IMR-90 (cell line): Measurements from ENCODE around the gene PRM2. TPM values are rescaled to one million over a fixed set of nuclear protein-coding genes. Genes with fewer than 3 reads are reported as not detected.

ENCODE experiments used
- ATAC-seq: fragments of 200-7000 bp; cut with Tn5 transposase; 2 replicates; pipeline ENCODE4 v1.9.1; 2020; ENCODE audit warnings: low read depth, mild to moderate bottlenecking, moderate library complexity
- BruUV-seq: library from RNA; stranded (reverse); fragments of 400-500 nt; replicated peaks from 2 replicates; lab custom pipeline; 2021; lab: Mats Ljungman, UMichigan
- CTCF ChIA-PET: fragments of 300-600 bp; formaldehyde crosslinking; extraction: SDS; loops from one replicate; lab custom pipeline; 2021; ENCODE audit warnings: antibody characterized with exemption; lab: Yijun Ruan, JAX
- POLR2A ChIA-PET: fragments of 300-600 bp; sonication (Branson Sonifier 250); formaldehyde crosslinking; loops from one replicate; lab custom pipeline; 2022; ENCODE audit warnings: antibody characterized with exemption; ENCODE audit not compliant: unreplicated experiment; lab: Charles Lee
- DNase-seq: peaks from one replicate; pipeline ENCODE4 v3.0.0; 2013
- H2AFZ ChIP-seq: replicated peaks from 2 replicates; pipeline ENCODE3; 2013; ENCODE audit warnings: low read length, mild to moderate bottlenecking; ENCODE audit not compliant: poor library complexity
- H2AK5ac ChIP-seq: 2 replicates; pipeline ENCODE4 v1.6.1; 2013; ENCODE audit warnings: low read depth, low read length, inconsistent platforms
- H2AK9ac ChIP-seq: replicated peaks from 2 replicates; pipeline ENCODE3; 2013; ENCODE audit warnings: mild to moderate bottlenecking, low read depth, low read length, moderate library complexity; ENCODE audit not compliant: poor library complexity
- H2BK120ac ChIP-seq: 2 replicates; pipeline ENCODE4 v1.6.1; 2013; ENCODE audit warnings: low read depth, low read length, inconsistent platforms
- H2BK15ac ChIP-seq: 3 replicates; pipeline ENCODE4 v1.6.1; 2013; ENCODE audit warnings: low read depth, low read length, inconsistent platforms
- H2BK20ac ChIP-seq: 2 replicates; pipeline ENCODE4 v1.6.1; 2013; ENCODE audit warnings: low read depth, mild to moderate bottlenecking, inconsistent platforms, low read length, moderate library complexity
- H2BK5ac ChIP-seq: 2 replicates; pipeline ENCODE4 v1.6.1; 2013; ENCODE audit warnings: mild to moderate bottlenecking, low read depth, low read length, inconsistent platforms; ENCODE audit not compliant: poor library complexity, severe bottlenecking
- H3K14ac ChIP-seq: replicated peaks from 2 replicates; pipeline ENCODE4 v1.6.1; 2013; ENCODE audit warnings: low read depth, low read length, inconsistent platforms
- H3K18ac ChIP-seq: 2 replicates; pipeline ENCODE4 v1.6.1; 2013; ENCODE audit warnings: low read depth, low read length, control low read depth
- H3K23ac ChIP-seq: 2 replicates; pipeline ENCODE4 v1.6.1; 2013; ENCODE audit warnings: low read depth, low read length, inconsistent platforms
- H3K27ac ChIP-seq: 2 replicates; pipeline ENCODE4 v1.5.1; 2013; ENCODE audit warnings: mild to moderate bottlenecking, control low read depth, low read length; ENCODE audit not compliant: insufficient read depth
- H3K27me3 ChIP-seq: 2 replicates; pipeline ENCODE4 v1.6.1; 2013; ENCODE audit warnings: low read length; ENCODE audit not compliant: control insufficient read depth, insufficient read depth
- H3K36me3 ChIP-seq: 2 replicates; pipeline ENCODE4 v1.6.1; 2013; ENCODE audit warnings: low read length, mixed read lengths; ENCODE audit not compliant: control insufficient read depth, insufficient read depth
- H3K4ac ChIP-seq: 2 replicates; pipeline ENCODE4 v1.6.1; 2013; ENCODE audit warnings: low read depth, low read length, inconsistent platforms
- H3K4me1 ChIP-seq: 2 replicates; pipeline ENCODE4 v1.6.1; 2013; ENCODE audit warnings: low read length, mixed read lengths; ENCODE audit not compliant: control insufficient read depth, insufficient read depth
- H3K4me2 ChIP-seq: 2 replicates; pipeline ENCODE4 v1.6.1; 2013; ENCODE audit warnings: low read depth, mild to moderate bottlenecking, control low read depth, low read length, moderate library complexity
- H3K4me3 ChIP-seq: 2 replicates; pipeline ENCODE4 v1.5.1; 2013; ENCODE audit warnings: low read depth, mild to moderate bottlenecking, control low read depth, low read length, moderate library complexity; ENCODE audit not compliant: insufficient read depth
- H3K56ac ChIP-seq: 2 replicates; pipeline ENCODE4 v1.6.1; 2013; ENCODE audit warnings: low read length, inconsistent platforms; ENCODE audit not compliant: insufficient read depth; ENCODE audit errors: extremely low read depth
- H3K79me1 ChIP-seq, 2 experiments: 2 replicates each; pipeline ENCODE4 v1.6.1; 2013; ENCODE audit warnings: low read length in 2 of 2, inconsistent platforms in 1 of 2, low read depth in 1 of 2
- H3K9ac ChIP-seq: 2 replicates; pipeline ENCODE4 v1.6.1; 2013; ENCODE audit warnings: low read depth, low read length, control low read depth
- H3K9me1 ChIP-seq: 2 replicates; pipeline ENCODE4 v1.6.1; 2013; ENCODE audit warnings: low read length, inconsistent platforms; ENCODE audit not compliant: insufficient read depth
- H3K9me3 ChIP-seq: 2 replicates; pipeline ENCODE4 v1.6.1; 2013; ENCODE audit warnings: low read length; ENCODE audit not compliant: control insufficient read depth, insufficient read depth
- H4K20me1 ChIP-seq: 2 replicates; pipeline ENCODE4 v1.6.1; 2013; ENCODE audit warnings: low read length, inconsistent platforms; ENCODE audit not compliant: insufficient read depth
- H4K5ac ChIP-seq: 2 replicates; pipeline ENCODE4 v1.6.1; 2013; ENCODE audit warnings: mild to moderate bottlenecking, low read depth, low read length, control low read depth
- H4K8ac ChIP-seq, 2 experiments: 2 replicates each; pipeline ENCODE4 v1.6.1; 2013; ENCODE audit warnings: low read depth in 2 of 2, low read length in 2 of 2, control low read depth in 1 of 2, inconsistent platforms in 1 of 2
- H4K91ac ChIP-seq: 2 replicates; pipeline ENCODE4 v1.6.1; 2013; ENCODE audit warnings: low read depth, low read length, inconsistent platforms; ENCODE audit not compliant: insufficient read depth
- BHLHE40 ChIP-seq: fragments of 150-350 bp; IDR thresholded peaks from 2 replicates; pipeline ENCODE4 v1.6.1; 2016; ENCODE audit warnings: mild to moderate bottlenecking, low read depth, low read length
- CEBPB ChIP-seq: IDR thresholded peaks from 2 replicates; pipeline ENCODE4 v1.6.1; 2012; ENCODE audit warnings: low read depth, low read length, improper control_type of control experiment
- CHD1 ChIP-seq: IDR thresholded peaks from 2 replicates; pipeline ENCODE4 v1.6.1; 2012; ENCODE audit warnings: low read depth, low read length, improper control_type of control experiment
- FOS ChIP-seq: fragments of 150-350 bp; IDR thresholded peaks from 2 replicates; pipeline ENCODE4 v1.6.1; 2016; ENCODE audit warnings: low read depth, low read length
- MAFK ChIP-seq: IDR thresholded peaks from 2 replicates; pipeline ENCODE4 v1.6.1; 2012; ENCODE audit warnings: low read depth, low read length, improper control_type of control experiment
- MAZ ChIP-seq: IDR thresholded peaks from 2 replicates; pipeline ENCODE4 v1.6.1; 2012; ENCODE audit warnings: low read depth, mild to moderate bottlenecking, low read length, improper control_type of control experiment, moderate library complexity, borderline replicate concordance
- MXI1 ChIP-seq: IDR thresholded peaks from 2 replicates; pipeline ENCODE4 v1.6.1; 2012; ENCODE audit warnings: low read depth, mild to moderate bottlenecking, low read length, moderate library complexity, borderline replicate concordance
- NFE2L2 ChIP-seq: fragments of 150-350 bp; IDR thresholded peaks from 2 replicates; pipeline ENCODE4 v1.6.1; 2016; ENCODE audit warnings: low read depth, mild to moderate bottlenecking, low read length
- POLR2A ChIP-seq: IDR thresholded peaks from 2 replicates; pipeline ENCODE4 v1.6.1; 2012; ENCODE audit warnings: mild to moderate bottlenecking, low read depth, low read length
- RAD21 ChIP-seq: IDR thresholded peaks from 2 replicates; pipeline ENCODE4 v1.6.1; 2012; ENCODE audit warnings: low read length, improper control_type of control experiment
- RCOR1 ChIP-seq: IDR thresholded peaks from 2 replicates; pipeline ENCODE4 v1.6.1; 2012; ENCODE audit warnings: mild to moderate bottlenecking, low read length, improper control_type of control experiment; ENCODE audit not compliant: insufficient replicate concordance
- SMC3 ChIP-seq: fragments of 150-350 bp; IDR thresholded peaks from 2 replicates; pipeline ENCODE4 v1.6.1; 2016; ENCODE audit warnings: low read depth, mild to moderate bottlenecking, antibody characterized with exemption, low read length, moderate library complexity
- WGBS, 2 experiments: methylation state at CpG; one replicate each; pipeline versions ENCODE4 v1.1.5 to v1.1.7; 2013; ENCODE audit warnings: missing lambda C conversion rate in 2 of 2; ENCODE audit not compliant: insufficient read length in 1 of 2; ENCODE audit errors: extremely low coverage in 2 of 2; 5-methylcytosine and 5-hydroxymethylcytosine counted together
- dilution Hi-C: fragments of 300-500 bp; cut with HindIII; formaldehyde crosslinking; loops from one replicate; pipeline ENCODE4 v1.14.3; 2018; ENCODE audit warnings: low sequenced_read_pairs; ENCODE audit not compliant: unreplicated experiment
- in situ Hi-C: fragments of 300-500 bp; cut with MboI; formaldehyde crosslinking; loops from 3 replicates; pipeline ENCODE4 v1.14.3; 2019; ENCODE audit warnings: low sequenced_read_pairs, inconsistent platforms, mixed read lengths
- intact Hi-C: fragments of 100-400 bp; cut with micrococcal nuclease; formaldehyde crosslinking; loops from 2 replicates; pipeline ENCODE4 v1.10.0; 2022
- polyA plus RNA-seq, 3 experiments: library from polyadenylated mRNA; depleted of rRNA; stranded (reverse); fragments of >200 nt; gene quantifications; 2 replicates each; pipeline ENCODE4 v1.2.3, GENCODE V29; 2012; ENCODE audit warnings: low replicate concordance in 1 of 3
- total RNA-seq: library from RNA; depleted of rRNA; stranded (reverse); fragments of >200 nt; gene quantifications from 2 replicates; pipeline ENCODE4 v1.2.3, GENCODE V29; 2012
- TF ChIP-seq, protein P1 (sequence below): conservative IDR thresholded peaks from 2 replicates; pipeline ENCODE4 v1.5.1; 2012; ENCODE audit warnings: mild to moderate bottlenecking, low read depth, low read length, improper control_type of control experiment
- TF ChIP-seq, protein P2 (sequence below): fragments of 150-350 bp; IDR thresholded peaks from 2 replicates; pipeline ENCODE4 v1.6.1; 2016; ENCODE audit warnings: low read depth, mild to moderate bottlenecking, low read length, moderate library complexity, borderline replicate concordance
- TF ChIP-seq, protein P3 (sequence below): fragments of 150-350 bp; IDR thresholded peaks from 2 replicates; pipeline ENCODE4 v1.6.1; 2017; ENCODE audit warnings: mild to moderate bottlenecking, antibody characterized with exemption, low read length, low read depth

Gene PRM2
- total and polyA plus RNA-seq, 2 of the 4 experiments (the other 2 are of a cell fraction) = not detected

DNA sequence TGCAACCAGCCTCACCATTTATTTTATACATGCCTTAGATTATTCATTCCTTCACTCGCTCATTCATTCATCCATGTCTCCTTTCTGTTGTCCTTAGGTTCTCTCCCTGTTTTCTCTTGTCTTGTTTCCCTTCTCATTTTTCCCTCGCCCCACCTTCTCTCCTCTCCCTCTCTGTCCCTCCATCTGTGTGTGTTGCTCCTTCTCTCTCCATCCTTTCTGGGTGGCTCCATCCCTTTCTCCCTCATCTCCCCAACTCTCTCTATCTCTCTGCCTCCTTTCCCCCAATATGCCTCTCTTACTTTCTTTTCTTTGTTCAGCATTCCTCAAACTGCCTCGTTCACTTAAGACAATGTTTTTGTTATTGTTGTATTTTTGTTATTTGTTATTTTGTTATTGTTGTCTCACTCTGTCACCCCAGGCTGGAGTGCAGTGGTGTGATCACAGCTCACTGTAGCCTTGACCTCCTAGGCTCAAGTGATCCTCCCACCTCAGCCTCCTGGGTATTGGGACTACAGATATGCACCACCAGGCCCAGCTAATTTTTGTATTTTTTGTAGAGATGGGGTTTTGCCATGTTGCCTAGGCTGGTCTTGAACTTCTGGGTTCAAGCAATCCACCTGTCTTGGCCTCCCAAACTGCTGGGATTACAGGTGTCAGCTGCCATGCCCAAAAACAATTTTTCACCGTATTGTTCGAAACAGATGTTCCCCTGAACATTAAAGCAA lies 34.6 kb downstream of the PRM2 start:
- ChIA-PET POLR2A (no interaction called here), CTCF (interaction anchor here (1.0 kb wide), 1 partner anchor 14 kb away, joined by 3 read pairs; no protein-coding TSS in a partner anchor)
- intact Hi-C loops = no loop called here
- Histone ChIP-seq H3K4me3 (no peak overlapping the region), H3K9me3 (no peaks in the 10 kb centered on the region), H3K4ac (no peak overlapping the region), H2BK15ac (no peak overlapping the region), H2AFZ (no peak overlapping the region), H2AK5ac (no peak overlapping the region), H2BK20ac (no peak overlapping the region), H3K4me1 (0 out of 2 replicates have a peak, but pooled peaks cover 2% of the 10 kb centered on the region), H3K56ac (no peak overlapping the region), H2BK5ac (no peak overlapping the region), H3K14ac (no peak overlapping the region; the same call in 1 of the 2 replicates), H3K23ac (no peak overlapping the region), H4K20me1 (no peaks in the 10 kb centered on the region), H3K27ac (no peak overlapping the region), H3K79me1 (no peaks in the 10 kb centered on the region), H4K5ac (no peak overlapping the region), H4K91ac (no peak overlapping the region), H3K4me2 (no peak overlapping the region), H3K36me3 (no peaks in the 10 kb centered on the region), H3K9me1 (no peaks in the 10 kb centered on the region), H2BK120ac (no peak overlapping the region), H3K27me3 (peaks cover 6% of the 10 kb centered on the region), H4K8ac (no peak overlapping the region), H3K9ac (no peak overlapping the region), H3K18ac (no peak overlapping the region), H2AK9ac (no peak overlapping the region)
- DNase-seq (no peak), ATAC-seq (no peak)
- BruUV-seq = no TSS peak
- dilution Hi-C loops = no loop called here
- in situ Hi-C loops = no loop called here
- 100% methylated on average over 1 of the region's 5 CpGs; no CpG with 5 or more reads in 1 of the 2 experiments for WGBS, 2 experiments
- TF ChIP-seq CHD1 = no peak
- TF ChIP-seq MAFK = no peak
- no peak for TF ChIP-seq CEBPB
- no peak for TF ChIP-seq MAZ
- TF ChIP-seq POLR2A = no peak
- TF ChIP-seq RCOR1 = no peak
- no peak for TF ChIP-seq BHLHE40
- no peak for TF ChIP-seq NFE2L2
- TF ChIP-seq, protein P1, sequence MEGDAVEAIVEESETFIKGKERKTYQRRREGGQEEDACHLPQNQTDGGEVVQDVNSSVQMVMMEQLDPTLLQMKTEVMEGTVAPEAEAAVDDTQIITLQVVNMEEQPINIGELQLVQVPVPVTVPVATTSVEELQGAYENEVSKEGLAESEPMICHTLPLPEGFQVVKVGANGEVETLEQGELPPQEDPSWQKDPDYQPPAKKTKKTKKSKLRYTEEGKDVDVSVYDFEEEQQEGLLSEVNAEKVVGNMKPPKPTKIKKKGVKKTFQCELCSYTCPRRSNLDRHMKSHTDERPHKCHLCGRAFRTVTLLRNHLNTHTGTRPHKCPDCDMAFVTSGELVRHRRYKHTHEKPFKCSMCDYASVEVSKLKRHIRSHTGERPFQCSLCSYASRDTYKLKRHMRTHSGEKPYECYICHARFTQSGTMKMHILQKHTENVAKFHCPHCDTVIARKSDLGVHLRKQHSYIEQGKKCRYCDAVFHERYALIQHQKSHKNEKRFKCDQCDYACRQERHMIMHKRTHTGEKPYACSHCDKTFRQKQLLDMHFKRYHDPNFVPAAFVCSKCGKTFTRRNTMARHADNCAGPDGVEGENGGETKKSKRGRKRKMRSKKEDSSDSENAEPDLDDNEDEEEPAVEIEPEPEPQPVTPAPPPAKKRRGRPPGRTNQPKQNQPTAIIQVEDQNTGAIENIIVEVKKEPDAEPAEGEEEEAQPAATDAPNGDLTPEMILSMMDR = no peak
- TF ChIP-seq, protein P2, sequence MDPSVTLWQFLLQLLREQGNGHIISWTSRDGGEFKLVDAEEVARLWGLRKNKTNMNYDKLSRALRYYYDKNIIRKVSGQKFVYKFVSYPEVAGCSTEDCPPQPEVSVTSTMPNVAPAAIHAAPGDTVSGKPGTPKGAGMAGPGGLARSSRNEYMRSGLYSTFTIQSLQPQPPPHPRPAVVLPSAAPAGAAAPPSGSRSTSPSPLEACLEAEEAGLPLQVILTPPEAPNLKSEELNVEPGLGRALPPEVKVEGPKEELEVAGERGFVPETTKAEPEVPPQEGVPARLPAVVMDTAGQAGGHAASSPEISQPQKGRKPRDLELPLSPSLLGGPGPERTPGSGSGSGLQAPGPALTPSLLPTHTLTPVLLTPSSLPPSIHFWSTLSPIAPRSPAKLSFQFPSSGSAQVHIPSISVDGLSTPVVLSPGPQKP = no peak
- TF ChIP-seq MXI1 = no peak
- TF ChIP-seq FOS = no peak
- no peak for TF ChIP-seq SMC3
- TF ChIP-seq, protein P3, sequence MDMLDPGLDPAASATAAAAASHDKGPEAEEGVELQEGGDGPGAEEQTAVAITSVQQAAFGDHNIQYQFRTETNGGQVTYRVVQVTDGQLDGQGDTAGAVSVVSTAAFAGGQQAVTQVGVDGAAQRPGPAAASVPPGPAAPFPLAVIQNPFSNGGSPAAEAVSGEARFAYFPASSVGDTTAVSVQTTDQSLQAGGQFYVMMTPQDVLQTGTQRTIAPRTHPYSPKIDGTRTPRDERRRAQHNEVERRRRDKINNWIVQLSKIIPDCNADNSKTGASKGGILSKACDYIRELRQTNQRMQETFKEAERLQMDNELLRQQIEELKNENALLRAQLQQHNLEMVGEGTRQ = no peak
- no peak for TF ChIP-seq RAD21
